ENCODE data around the gene GK2. TPM values are rescaled to one million over a fixed set of nuclear protein-coding genes. Genes with fewer than 3 reads are reported as not detected.

Gene GK2
- total RNA-seq, 2 donors from 2014 or later: 3.9 TPM; not detected in 1

DNA sequence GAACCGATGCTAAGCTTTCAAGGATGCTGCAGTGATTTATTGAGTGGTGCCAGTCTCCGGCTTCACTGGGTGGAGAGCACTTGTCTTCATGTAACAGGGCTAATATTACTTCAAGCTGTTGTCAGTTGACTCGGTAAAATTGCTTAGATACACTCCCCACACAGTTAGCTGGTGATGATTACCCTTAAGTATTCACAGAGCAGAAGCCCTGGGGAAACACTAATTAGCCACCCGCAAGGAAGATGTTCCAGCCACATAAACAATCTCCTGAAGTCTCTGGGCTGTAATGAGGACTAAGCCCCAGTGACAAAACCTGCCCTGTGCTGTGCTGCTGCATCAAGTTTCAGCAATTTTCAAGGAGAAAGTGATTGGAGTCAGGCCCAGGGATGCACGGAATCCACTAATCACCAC is 37.3 kb upstream of the GK2 start:
- no peak overlapping the region for H3K27ac ChIP-seq
- DNase-seq (ENCODE audit: low spot score): no peak

DNA sequence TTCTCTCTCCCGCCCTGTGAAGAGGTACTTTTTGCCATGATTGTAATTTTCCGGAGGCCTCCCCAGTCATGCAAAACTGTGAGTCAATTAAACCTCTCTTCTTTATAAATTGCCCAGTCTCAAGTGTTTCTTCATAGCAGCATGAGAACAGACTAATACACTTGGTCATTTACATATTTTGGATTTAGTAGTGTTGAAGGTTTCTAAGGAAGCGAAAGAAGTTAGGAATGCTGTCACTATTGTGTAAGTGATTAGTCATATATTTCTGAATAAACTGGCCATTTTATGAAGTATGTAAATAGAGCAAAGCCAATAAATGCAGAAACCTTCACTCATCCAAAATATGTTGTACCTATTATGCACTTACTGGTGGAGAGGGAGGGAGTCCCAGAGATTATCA is 34.4 kb upstream of the GK2 start:
- Histone ChIP-seq H3K27me3 (replicated peaks; ENCODE audit: insufficient read depth) (no peaks in the 10 kb centered on the region), H3K27ac (no peak overlapping the region), H3K36me3 (no peaks in the 10 kb centered on the region), H3K9me3 (no peaks in the 10 kb centered on the region), H3K4me1 (replicated peaks) (no peaks in the 10 kb centered on the region), H3K4me3 (no peak overlapping the region)
- no peak for DNase-seq (ENCODE audit: low spot score)
- TF ChIP-seq, protein P1, sequence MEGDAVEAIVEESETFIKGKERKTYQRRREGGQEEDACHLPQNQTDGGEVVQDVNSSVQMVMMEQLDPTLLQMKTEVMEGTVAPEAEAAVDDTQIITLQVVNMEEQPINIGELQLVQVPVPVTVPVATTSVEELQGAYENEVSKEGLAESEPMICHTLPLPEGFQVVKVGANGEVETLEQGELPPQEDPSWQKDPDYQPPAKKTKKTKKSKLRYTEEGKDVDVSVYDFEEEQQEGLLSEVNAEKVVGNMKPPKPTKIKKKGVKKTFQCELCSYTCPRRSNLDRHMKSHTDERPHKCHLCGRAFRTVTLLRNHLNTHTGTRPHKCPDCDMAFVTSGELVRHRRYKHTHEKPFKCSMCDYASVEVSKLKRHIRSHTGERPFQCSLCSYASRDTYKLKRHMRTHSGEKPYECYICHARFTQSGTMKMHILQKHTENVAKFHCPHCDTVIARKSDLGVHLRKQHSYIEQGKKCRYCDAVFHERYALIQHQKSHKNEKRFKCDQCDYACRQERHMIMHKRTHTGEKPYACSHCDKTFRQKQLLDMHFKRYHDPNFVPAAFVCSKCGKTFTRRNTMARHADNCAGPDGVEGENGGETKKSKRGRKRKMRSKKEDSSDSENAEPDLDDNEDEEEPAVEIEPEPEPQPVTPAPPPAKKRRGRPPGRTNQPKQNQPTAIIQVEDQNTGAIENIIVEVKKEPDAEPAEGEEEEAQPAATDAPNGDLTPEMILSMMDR (IDR thresholded peaks at IDR 0.05): no peak
- TF ChIP-seq POLR2A (IDR thresholded peaks at IDR 0.05): no peak
- TF ChIP-seq POLR2AphosphoS5 (IDR thresholded peaks at IDR 0.05): no peak
- WGBS: 91% methylated on average over 3 of the region's 3 CpGs
- intact Hi-C loops (cut with DNase I): no loop called here

More for the DNA sequence above, 37.3 kb upstream of the GK2 start:
- TF ChIP-seq, protein P1 (IDR thresholded peaks at IDR 0.05): no peak
- TF ChIP-seq POLR2AphosphoS5 (IDR thresholded peaks at IDR 0.05) (no peak), POLR2A (IDR thresholded peaks at IDR 0.05) (no peak)
- H3K9me3 ChIP-seq: no peaks in the 10 kb centered on the region
- no peaks in the 10 kb centered on the region for H3K36me3 ChIP-seq
- intact Hi-C loops (cut with DNase I): no loop called here
- no peaks in the 10 kb centered on the region for H3K27me3 ChIP-seq (replicated peaks; ENCODE audit: insufficient read depth)
- no peaks in the 10 kb centered on the region for H3K4me1 ChIP-seq (replicated peaks)
- 64% methylated on average over 5 of the region's 5 CpGs for WGBS
- H3K4me3 ChIP-seq: no peak overlapping the region

DNA sequence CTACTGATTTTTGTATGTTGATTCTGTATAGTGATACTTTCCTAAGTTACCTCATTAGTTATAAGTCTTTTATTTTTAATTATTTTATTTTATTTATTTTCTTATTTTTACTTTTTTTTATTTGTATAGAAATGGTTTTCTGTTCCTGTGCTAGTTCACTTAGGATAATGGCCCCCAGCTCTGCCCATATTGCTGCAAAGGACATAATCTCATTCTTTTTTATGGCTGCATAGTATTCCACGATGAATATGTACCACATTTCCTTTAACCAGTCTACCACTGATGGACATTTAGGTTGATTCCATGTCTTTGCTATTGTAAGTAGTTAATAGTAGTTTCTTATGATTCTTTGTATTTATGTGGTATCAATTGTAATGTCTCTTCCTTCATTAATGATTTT is 31.5 kb upstream of the GK2 start:
- DNase-seq (ENCODE audit: low spot score): no peak
- WGBS: 95% methylated on average over 1 of the region's 1 CpG
- Histone ChIP-seq H3K4me1 (replicated peaks) (no peaks in the 10 kb centered on the region), H3K36me3 (peaks cover 0 to 2% of the 10 kb centered on the region in 2 donors), H3K4me3 (no peak overlapping the region), H3K27me3 (replicated peaks; ENCODE audit: insufficient read depth) (no peaks in the 10 kb centered on the region), H3K27ac (no peak overlapping the region), H3K9me3 (no peaks in the 10 kb centered on the region)
- TF ChIP-seq POLR2AphosphoS5 (IDR thresholded peaks at IDR 0.05): no peak
- TF ChIP-seq, protein P1 (IDR thresholded peaks at IDR 0.05): no peak
- no peak for TF ChIP-seq POLR2A (IDR thresholded peaks at IDR 0.05)
- intact Hi-C loops (cut with DNase I): no loop called here

DNA sequence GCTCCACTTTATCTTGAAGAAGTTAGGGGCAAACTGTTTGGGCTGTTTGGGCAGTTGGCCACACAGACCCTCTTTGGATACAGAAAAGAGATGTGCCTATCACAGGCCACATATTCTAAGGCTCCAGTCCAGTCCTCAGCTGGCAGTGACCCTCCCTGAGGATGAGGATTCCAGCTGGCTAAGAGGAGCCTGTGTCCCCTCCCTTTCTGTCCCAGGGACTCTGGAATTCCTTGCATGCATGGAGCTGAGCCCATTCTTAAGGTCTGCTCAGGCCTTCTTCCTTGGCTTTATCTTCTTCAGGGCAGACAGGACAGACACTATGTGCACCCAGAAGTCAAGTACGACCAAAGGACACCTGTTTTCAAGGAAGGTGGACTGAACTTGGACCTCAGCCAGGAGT is 23.8 kb upstream of the GK2 start:
- WGBS: 81% methylated on average over 1 of the region's 1 CpG
- H3K9me3 ChIP-seq: no peaks in the 10 kb centered on the region

More for the DNA sequence above, 23.8 kb upstream of the GK2 start:
- no peak for DNase-seq (ENCODE audit: low spot score)
- Histone ChIP-seq H3K27ac (no peak overlapping the region), H3K4me1 (replicated peaks) (no peaks in the 10 kb centered on the region), H3K27me3 (replicated peaks; ENCODE audit: insufficient read depth) (no peaks in the 10 kb centered on the region), H3K4me3 (no peak overlapping the region), H3K36me3 (no peaks in the 10 kb centered on the region)
- intact Hi-C loops (cut with DNase I): no loop called here
- no peak for TF ChIP-seq POLR2AphosphoS5 (IDR thresholded peaks at IDR 0.05)
- TF ChIP-seq, protein P1 (IDR thresholded peaks at IDR 0.05): no peak
- no peak for TF ChIP-seq POLR2A (IDR thresholded peaks at IDR 0.05)

Measured in prostate gland (tissue), 2 donors.